DMS53 treated with DMSO at 0.1 percent for 48 hours (cell line): Measurements from ENCODE around the gene AARS2.

Source experiments
- DNase-seq: peaks from one replicate; lab custom pipeline; 2025; ENCODE audit not compliant: unreplicated experiment; lab: John Stamatoyannopoulos, UW

The AARS2 gene

GRCh38 chr6:44263354-44264100 lies 49.6 kb downstream of the AARS2 start:
- DNase-seq = no peak

GRCh38 chr6:44262467-44263353 lies 50.4 kb downstream of the AARS2 start:
- no peak for DNase-seq

GRCh38 chr6:44261581-44261980 lies 51.6 kb downstream of the AARS2 start:
- DNase-seq = no peak

GRCh38 chr6:44260451-44261297 lies 52.5 kb downstream of the AARS2 start:
- no peak for DNase-seq

GRCh38 chr6:44260011-44260410 lies 53.1 kb downstream of the AARS2 start:
- no peak for DNase-seq

GRCh38 chr6:44258921-44259320 lies 54.2 kb downstream of the AARS2 start:
- DNase-seq = no peak

GRCh38 chr6:44258325-44258863 lies 54.8 kb downstream of the AARS2 start:
- DNase-seq = no peak

- no peak for DNase-seq
Measured at GRCh38 chr6:44257753-44258324, 55.3 kb downstream of the AARS2 start.

- DNase-seq = peak; percentile 48
Measured at GRCh38 chr6:44257025-44257752, 56.0 kb downstream of the AARS2 start, which contains the start of gene SLC35B2. SLC35B2 (minus strand) TSS chr6:44257528; CDS start chr6:44257410, 118 bp downstream.

- peak; percentile 41 for DNase-seq
Measured at GRCh38 chr6:44256775-44257024, 56.4 kb downstream of the AARS2 start.

GRCh38 chr6:44255871-44256774 lies 57.0 kb downstream of the AARS2 start:
- peak; percentile 41 for DNase-seq

GRCh38 chr6:44255105-44255808 lies 57.9 kb downstream of the AARS2 start:
- no peak for DNase-seq

- no peak for DNase-seq
Measured at GRCh38 chr6:44254191-44255104, 58.7 kb downstream of the AARS2 start.

- DNase-seq = peak; percentile 38
Measured at GRCh38 chr6:44253307-44254101, 59.6 kb downstream of the AARS2 start.

- no peak for DNase-seq
Measured at GRCh38 chr6:44251576-44252524, 61.3 kb downstream of the AARS2 start.
